GM18498 (cell line): Measurements from ENCODE around the gene DIP2C.
"Not testable (repeated sequence)": the region's sequence is repeated elsewhere in the genome, so short reads cannot be mapped to it uniquely, and the experiment has no call there.

ENCODE experiments used
- ATAC-seq: cut with Tn5 transposase; IDR thresholded peaks from one replicate; pipeline ENCODE4 v1.9.1; 2021; ENCODE audit warnings: mild to moderate bottlenecking, moderate library complexity; ENCODE audit not compliant: unreplicated experiment

DIP2C gene

DNA sequence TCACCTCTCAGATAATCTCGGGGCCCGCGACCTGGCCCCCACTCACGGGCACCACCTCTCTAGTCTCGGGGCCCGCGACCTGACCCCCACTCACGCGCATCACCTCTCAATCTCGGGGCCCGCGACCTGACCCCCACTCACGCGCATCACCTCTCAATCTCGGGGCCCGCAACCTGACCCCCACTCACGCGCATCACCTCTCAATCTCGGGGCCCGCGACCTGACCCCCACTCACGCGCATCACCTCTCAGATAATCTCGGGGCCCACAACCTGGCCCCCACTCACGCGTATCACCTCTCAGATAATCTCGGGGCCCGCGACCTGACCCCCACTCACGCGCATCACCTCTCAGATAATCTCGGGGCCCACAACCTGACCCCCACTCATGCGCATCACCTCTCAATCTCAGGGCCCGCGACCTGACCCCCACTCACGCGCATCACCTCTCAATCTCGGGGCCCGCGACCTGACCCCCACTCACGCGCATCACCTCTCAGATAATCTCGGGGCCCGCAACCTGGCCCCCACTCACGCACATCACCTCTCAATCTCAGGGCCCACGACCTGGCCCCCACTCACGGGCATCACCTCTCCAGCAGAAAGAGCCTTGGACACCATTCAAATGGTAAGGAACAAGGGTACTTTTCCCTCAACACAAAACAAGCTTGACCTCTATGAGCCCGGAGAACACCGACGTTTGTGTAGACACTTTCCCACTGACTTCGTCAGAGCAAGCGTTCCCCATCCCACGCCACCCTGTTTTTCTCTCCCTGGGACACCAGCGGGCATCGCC, 104.8 kb downstream of the DIP2C start:
- ATAC-seq: not testable (repeated sequence)

DNA sequence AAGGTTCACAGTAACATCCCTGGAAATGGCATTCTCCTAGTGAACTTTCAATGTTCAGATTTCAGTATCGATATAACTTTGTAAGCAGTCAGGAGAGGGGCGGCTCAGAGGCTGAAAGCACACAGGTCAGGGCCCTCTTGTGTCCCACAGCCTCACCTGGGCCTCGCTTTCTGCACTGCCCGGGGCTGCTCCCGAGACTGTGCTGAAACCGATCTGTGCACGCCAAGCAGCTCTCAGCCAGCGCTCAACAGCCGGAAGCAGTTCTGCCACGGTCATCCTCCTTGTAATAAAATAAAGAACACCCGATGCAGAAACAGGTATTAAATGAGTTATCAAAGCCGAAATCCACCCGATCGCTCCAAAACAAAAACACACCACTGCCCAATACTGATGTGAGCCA, 106.0 kb downstream of the DIP2C start:
- no peak for ATAC-seq

- ATAC-seq: no peak
These were observed 107.6 kb downstream of the DIP2C start for GRCh38 chr10:581776-582330.

DNA sequence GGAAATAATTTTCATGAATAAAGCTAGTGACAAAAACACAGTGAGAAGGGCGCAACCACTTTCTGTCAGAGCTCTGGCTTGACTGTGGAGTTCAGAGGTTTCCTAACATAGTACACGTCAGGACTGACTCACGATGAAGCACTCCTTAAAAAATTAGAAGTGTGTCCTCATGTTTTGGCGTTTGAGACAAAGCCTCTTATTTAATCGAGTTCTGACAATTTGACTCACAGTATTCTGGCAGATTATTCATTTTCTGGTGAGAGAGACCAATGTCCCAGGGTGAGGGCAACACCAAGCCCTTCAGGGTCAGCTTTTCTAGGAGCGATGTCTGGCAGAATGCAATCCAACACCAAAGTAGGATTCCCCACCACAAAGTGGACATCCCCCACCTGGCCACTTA, 108.7 kb downstream of the DIP2C start:
- ATAC-seq: no peak

- ATAC-seq: no peak
These were observed 113.4 kb downstream of the DIP2C start for GRCh38 chr10:576130-576465.

DNA sequence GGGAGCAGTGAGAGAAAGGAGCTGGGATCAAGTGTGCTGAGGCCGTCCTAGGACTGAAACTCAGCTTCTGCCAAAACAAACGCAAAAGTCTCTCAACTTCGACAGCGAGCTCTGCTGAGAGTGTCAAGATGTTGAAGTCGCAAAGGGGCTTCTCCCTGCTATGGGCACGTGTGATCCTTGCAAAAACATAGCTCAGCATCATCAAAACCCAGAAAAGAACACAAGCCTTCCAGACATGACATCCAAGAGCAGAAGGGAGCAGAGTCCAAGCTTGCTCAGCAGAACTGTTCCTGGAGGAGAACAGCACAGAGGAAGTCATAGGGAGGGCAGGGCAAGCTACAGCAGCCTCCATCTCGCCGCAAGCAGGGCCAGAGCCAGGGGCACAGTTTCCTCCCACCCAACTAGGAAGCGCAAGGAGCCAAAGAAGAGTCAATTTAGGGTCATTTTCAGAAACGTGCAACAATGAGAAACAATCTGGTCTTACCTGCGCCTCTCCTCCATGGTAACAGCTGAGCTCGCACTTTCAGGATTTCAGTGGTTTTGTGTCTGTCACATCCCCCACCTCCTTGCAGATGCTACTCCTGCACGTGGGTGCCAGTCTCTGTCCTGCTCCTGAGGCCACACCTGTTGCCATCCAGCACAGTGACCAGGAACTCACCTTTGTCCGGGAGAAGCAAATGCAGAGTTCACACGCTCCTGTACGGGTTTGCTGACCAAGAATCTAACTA, 113.9 kb downstream of the DIP2C start:
- no peak for ATAC-seq

DNA sequence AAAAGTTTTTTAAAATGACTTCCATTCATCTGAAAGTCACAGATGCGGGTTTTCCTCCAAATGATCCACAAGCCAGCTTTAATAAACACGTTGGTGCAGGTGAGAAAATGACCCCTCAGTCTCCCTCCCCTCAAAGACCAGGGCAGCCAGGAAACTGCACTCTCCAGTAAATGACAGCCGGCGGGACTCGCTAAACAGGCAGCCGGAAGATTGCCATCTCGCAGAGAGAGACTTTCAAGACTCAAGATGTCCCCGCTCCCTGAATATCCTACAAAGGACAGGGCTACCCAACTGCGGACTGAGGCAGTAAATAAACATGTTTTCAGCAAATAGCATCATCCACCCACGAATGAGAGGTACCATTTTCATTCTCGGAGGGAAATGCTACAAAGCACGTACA, 116.8 kb downstream of the DIP2C start:
- ATAC-seq: no peak

GRCh38 chr10:571688-572451, 117.6 kb downstream of the DIP2C start:
- ATAC-seq: no peak

DNA sequence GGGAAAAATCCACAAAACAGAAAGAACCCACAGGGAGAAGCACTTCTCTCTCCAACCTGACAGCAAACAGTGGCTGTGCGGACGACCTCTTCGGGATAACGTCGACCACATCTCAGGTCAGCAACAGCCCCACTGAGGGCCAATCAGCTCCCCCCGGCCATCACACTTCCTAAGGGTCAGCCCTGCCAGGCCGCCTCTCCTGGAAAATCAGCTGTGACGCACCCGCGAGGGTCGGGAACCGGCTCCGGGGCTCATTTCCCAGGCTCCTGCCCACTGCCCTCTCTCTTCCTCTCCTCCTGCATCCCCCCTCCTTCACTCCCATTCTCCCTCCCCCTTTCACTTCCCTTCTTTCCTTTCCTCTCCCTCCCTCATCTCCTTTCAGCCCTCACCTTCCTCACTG, 118.3 kb downstream of the DIP2C start:
- ATAC-seq: no peak

DNA sequence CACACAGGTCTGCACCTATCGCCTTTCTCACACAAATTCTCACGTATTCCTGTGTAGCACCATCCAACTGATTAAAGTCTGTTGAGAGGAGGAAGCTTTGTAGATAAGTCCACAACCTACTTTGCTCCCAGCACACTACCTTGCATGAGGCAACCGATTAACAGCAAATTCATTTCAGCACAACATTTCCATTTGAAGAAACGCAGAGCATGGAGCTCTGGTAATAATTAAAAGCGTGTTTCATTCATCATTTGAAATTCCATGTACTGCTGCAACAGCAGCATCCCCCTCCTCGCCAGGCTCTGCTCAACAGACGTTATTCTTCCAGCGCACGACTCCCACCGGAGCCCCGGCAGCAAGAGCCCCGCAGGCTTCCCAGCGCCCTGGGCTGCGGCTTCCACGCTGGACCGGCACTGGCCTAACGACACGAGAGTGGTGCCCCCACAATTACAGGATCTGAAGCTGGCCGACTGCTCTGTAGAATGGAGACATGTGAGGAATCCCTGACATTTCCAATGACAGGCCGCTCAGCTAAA, 118.8 kb downstream of the DIP2C start:
- no peak for ATAC-seq

- no peak for ATAC-seq
These were observed 119.4 kb downstream of the DIP2C start for GRCh38 chr10:569961-570627.

DNA sequence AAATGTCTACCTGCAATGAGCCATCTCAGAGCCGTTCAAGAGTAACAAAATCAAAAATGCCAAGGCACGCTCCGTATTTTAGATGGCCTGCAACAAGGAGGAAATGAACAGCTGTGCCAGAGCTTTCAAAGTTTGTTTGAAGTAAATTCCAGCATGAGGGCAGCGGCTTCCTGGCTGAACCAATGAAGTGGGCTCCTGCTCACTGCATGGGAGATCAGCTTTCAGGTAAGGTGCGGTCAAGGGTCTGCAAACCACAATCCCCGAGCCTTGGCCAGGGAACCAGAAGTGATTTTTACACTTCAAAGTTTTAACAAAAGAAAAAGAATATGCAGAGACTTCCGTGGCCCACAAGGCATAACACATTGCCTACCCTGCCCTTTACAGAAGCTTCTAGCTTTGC, 120.6 kb downstream of the DIP2C start:
- ATAC-seq: no peak

DNA sequence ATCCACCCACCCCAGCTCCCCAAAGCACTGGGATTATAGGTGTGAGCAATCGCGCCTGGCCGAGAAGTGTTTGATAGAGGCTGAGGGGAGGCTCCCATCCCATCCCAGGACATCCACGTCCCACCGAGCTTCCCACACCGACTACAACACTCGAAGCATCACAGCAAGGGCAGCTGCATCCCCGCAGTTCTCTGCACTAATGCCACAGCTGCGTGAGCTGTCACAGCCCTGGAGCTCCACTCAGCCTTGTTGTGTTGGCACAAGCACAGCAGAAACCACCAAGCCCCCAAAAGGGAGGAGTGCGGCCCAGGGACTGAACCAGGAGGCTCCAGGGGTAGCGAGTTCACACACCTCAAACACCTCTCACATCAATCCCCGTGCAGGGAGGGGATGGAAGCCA, 121.6 kb downstream of the DIP2C start:
- ATAC-seq: no peak

DNA sequence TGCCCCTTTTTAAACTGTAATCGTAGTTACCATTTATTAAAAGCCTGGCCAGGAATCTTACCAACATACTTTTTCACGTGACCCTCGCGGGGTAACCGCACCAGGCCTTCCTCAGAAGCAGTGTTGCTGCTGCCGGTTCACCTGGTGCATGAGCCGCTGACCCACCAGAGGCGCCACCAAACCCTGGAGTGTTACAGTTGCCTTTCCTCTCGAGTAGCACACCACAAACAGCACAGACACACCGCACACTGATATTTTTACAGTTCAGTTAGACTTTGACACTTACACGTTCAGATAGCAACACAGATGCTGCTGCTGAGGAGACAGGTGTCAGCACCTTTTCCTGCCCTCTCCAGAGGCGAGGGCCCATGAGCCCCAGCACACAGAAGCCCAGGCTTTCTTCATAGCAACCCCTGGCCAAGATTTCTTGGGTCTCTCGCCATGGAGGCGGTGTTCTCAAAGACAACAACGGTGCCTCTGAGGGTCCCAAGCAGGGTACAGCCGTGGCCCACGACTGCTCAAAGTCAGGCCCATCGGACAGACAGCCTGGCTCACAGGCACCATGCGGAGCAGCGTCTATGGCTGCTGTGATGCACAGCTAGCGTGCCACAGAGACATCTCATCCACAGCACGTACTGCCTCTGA, 123.1 kb downstream of the DIP2C start:
- no peak for ATAC-seq

DNA sequence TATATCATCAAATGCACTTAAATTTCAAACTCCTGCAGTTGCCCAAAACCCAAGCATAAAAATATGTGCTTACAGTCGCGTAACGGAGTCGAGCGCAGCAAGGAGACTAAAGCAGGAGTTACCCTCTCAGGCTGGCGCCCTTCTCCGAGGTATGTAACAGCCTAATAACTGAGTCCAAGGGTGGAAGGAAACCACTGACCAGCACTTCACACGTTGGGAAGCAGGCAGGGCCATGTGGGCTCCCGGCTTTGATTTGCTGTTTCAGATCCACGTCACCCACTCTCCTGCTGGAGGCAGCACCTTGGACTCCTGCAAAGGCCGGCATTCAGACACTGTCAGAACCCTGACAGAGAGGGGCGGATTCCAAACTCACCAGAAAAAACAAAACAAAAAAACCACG, 123.8 kb downstream of the DIP2C start:
- ATAC-seq: no peak

DNA sequence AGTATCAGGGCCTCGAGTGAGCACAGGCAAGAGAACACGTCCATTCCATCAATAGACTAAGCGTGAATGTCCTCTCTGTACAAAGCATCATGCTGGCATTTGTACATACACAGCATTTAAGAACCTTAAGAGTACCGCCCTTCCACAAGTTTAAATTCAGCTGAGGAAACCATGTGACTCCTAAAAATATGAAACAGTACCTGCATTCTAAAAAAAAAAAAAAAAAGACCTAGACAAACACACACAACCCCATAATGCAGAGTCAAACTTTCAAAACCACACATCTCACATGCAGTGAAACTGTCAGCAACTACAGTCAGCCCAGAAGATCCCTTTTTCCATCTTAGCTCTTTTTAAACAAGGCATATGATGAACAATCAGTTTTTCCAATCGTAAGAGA, 124.3 kb downstream of the DIP2C start:
- ATAC-seq: no peak

DNA sequence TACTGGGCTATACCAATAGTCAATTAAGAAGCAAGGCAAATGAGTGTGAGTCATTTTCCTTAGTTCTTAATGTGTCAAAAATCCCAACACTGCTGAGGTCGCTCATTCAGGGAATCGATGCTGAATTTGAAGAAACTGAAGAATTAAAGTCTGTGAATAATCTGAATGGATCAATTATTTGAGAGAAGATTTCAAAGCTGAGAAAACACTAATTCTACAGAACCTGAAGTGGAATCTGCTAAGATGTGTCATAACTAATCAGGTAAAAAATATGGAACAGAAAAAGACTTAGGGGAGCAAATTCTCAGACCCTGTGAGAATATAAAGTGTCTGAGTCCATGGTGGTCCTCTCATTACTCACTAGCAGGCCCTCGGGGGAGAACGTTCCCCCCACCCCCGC, 125.6 kb downstream of the DIP2C start:
- ATAC-seq: no peak

DNA sequence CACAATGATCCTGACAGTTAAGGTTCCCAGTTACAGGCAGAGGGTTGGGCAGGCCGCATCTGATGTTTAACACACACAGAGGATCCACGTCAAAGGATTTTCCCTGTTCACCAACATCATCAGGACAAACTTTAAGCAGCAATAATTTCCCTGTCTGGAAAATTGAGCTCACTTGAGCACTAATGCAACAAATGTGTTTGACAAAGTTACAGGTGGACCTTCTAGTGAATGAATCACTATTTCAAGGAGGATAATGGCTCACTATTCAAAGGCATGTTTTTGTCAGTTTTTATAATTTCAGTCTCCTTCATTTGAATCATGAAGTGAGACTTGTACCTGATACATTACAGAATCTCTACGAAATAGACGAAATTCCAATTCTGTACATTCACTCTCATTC, 127.3 kb downstream of the DIP2C start:
- no peak for ATAC-seq

DNA sequence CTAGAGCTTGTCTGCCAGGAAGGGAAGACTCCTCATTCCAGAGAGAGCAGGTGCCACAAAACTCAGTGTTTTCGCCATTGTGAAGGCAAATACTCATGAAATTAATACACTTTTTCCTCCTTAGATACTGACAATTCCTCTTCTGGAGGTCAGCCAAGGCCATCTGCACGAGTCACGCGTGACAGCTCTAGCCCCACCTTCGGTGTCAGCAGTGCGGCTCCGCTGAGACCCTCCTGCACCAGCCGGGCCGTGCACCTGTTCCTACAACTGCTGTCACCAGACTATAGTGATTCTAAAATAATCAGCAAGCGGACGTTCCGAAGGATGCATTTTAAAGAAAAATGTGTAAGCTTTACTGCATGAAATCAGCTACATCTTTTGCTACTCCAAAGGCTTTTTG, 127.7 kb downstream of the DIP2C start:
- ATAC-seq: no peak

DNA sequence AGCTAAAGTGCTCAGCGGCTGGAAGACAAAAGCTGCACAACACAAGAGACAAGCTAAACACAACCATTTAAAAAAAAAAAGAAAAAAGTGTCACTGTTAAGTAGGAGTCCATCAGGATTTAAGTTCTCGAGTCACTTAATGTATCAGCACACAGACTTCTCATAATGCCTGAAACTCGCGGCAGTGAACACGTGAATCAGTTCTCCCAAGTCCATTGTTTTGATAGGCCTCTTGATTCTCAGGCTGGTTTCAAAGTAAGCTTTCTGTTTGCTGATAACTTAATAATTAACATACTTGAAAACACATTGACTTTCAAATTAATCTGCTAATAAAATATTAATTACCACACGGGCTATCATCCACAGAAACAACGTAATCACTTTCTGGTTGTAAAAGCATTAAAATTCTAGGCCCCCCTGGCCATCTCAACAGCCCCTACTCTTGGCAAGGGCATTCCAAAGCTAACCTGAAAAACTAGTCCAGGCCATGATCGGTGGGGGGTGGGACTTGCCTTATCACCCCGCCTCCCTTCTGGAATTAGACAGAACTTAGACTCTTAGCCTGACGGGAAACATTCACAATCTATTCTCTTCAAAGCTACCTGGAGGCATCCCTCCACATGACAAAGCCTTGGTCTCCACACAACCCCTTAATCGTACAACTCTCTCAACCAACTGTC, 129.0 kb downstream of the DIP2C start:
- no peak for ATAC-seq
